HEK293 (cell line): Measurements from ENCODE around the gene KCNK1.

Experiments used
- CTCF ChIA-PET: fragments of 350-600 bp; formaldehyde crosslinking; extraction: SDS; loops from one replicate; lab custom pipeline; 2021; ENCODE audit warnings: antibody characterized with exemption; lab: Yijun Ruan, JAX
- POLR2A ChIA-PET: fragments of 300-600 bp; formaldehyde crosslinking; extraction: SDS; loops from one replicate; lab custom pipeline; 2020; ENCODE audit warnings: antibody characterized with exemption, inconsistent platforms; lab: Yijun Ruan, JAX
- H3K27ac ChIP-seq: fragments of 200-500 bp; sonication (Bioruptor generic); 2 replicates; pipeline ENCODE4 v1.5.1; 2014; ENCODE audit warnings: low read depth, low read length, control low read depth, inconsistent platforms; ENCODE audit errors: extremely low read depth
- H3K36me3 ChIP-seq, 2 experiments: fragments of 200-500 bp in 1 of 2; sonication (Bioruptor generic) in 1 of 2; 1 replicate in 1 of 2; 2 replicates in 1 of 2; pipeline ENCODE4 v1.5.1; 2014 to 2017; ENCODE audit warnings: inconsistent platforms in 2 of 2, low read length in 2 of 2; ENCODE audit not compliant: control insufficient read depth in 2 of 2, insufficient read depth in 1 of 2
- H3K4me1 ChIP-seq: fragments of 200-500 bp; sonication (Bioruptor generic); 2 replicates; pipeline ENCODE4 v1.5.1; 2014; ENCODE audit warnings: mild to moderate bottlenecking, low read length, inconsistent platforms; ENCODE audit not compliant: control insufficient read depth, insufficient read depth
- H3K4me3 ChIP-seq: 2 replicates; pipeline ENCODE4 v1.5.1; 2011; ENCODE audit warnings: low read depth, mild to moderate bottlenecking, control low read depth, low read length, moderate library complexity
- H3K9me3 ChIP-seq: fragments of 200-500 bp; sonication (Bioruptor generic); 2 replicates; pipeline ENCODE4 v1.5.1; 2014; ENCODE audit warnings: low read depth, low read length, inconsistent platforms; ENCODE audit not compliant: control insufficient read depth, insufficient read depth
- GLI4 ChIP-seq: fragments of 450-650 bp; formaldehyde crosslinking; IDR thresholded peaks from 2 replicates; pipeline ENCODE4 v1.5.1; 2016; ENCODE audit warnings: missing biosample characterization, missing genetic modification characterization
- KLF10 ChIP-seq: fragments of 450-650 bp; IDR thresholded peaks from 2 replicates; pipeline ENCODE4 v1.5.1; 2018; ENCODE audit warnings: missing biosample characterization, mild to moderate bottlenecking, missing genetic modification characterization
- KLF9 ChIP-seq: fragments of 450-650 bp; formaldehyde crosslinking; IDR thresholded peaks from 2 replicates; pipeline ENCODE4 v1.5.1; 2016; ENCODE audit warnings: missing biosample characterization, missing genetic modification characterization, low read depth
- SETDB1 ChIP-seq: IDR thresholded peaks from one replicate; pipeline ENCODE4 v1.6.1; 2017; ENCODE audit warnings: mild to moderate bottlenecking, low read length, moderate library complexity, mixed read lengths; ENCODE audit not compliant: insufficient read length
- ZBTB8A ChIP-seq: fragments of 450-650 bp; formaldehyde crosslinking; IDR thresholded peaks from 2 replicates; pipeline ENCODE4 v1.5.1; 2016; ENCODE audit warnings: missing biosample characterization, missing genetic modification characterization
- ZFP41 ChIP-seq: fragments of 450-650 bp; formaldehyde crosslinking; IDR thresholded peaks from 2 replicates; pipeline ENCODE4 v1.5.1; 2016; ENCODE audit warnings: missing biosample characterization, missing genetic modification characterization, borderline replicate concordance
- ZNF114 ChIP-seq: fragments of 450-650 bp; formaldehyde crosslinking; IDR thresholded peaks from 2 replicates; pipeline ENCODE4 v1.5.0; 2017; ENCODE audit warnings: missing biosample characterization, missing genetic modification characterization
- ZNF2 ChIP-seq: fragments of 450-650 bp; formaldehyde crosslinking; IDR thresholded peaks from 2 replicates; pipeline ENCODE4 v1.5.1; 2016; ENCODE audit warnings: missing biosample characterization, missing genetic modification characterization
- ZNF501 ChIP-seq: fragments of 450-650 bp; formaldehyde crosslinking; IDR thresholded peaks from 2 replicates; pipeline ENCODE4 v1.5.1; 2016; ENCODE audit warnings: missing biosample characterization, missing genetic modification characterization
- ZNF596 ChIP-seq: fragments of 450-650 bp; IDR thresholded peaks from 2 replicates; pipeline ENCODE4 v1.5.0; 2018; ENCODE audit warnings: missing biosample characterization, mild to moderate bottlenecking, missing genetic modification characterization, moderate library complexity
- ZNF621 ChIP-seq: fragments of 450-650 bp; formaldehyde crosslinking; IDR thresholded peaks from 2 replicates; pipeline ENCODE4 v1.5.1; 2017; ENCODE audit warnings: missing biosample characterization, missing genetic modification characterization
- ZNF768 ChIP-seq: fragments of 450-650 bp; formaldehyde crosslinking; IDR thresholded peaks from 2 replicates; pipeline ENCODE4 v1.5.1; 2018; ENCODE audit warnings: missing biosample characterization, mild to moderate bottlenecking, missing genetic modification characterization
- ZNF792 ChIP-seq: fragments of 450-650 bp; formaldehyde crosslinking; IDR thresholded peaks from 2 replicates; pipeline ENCODE4 v1.5.1; 2016; ENCODE audit warnings: missing biosample characterization, missing genetic modification characterization
- TF ChIP-seq, protein P1 (sequence below): fragments of 450-650 bp; formaldehyde crosslinking; optimal IDR thresholded peaks from 2 replicates; pipeline ENCODE3; 2016; ENCODE audit warnings: missing biosample characterization, mild to moderate bottlenecking, missing genetic modification characterization
- TF ChIP-seq, protein P2 (sequence below): fragments of 450-650 bp; formaldehyde crosslinking; IDR thresholded peaks from 2 replicates; pipeline ENCODE4 v1.5.1; 2016; ENCODE audit warnings: missing biosample characterization, missing genetic modification characterization
- TF ChIP-seq, protein P3 (sequence below): fragments of 450-650 bp; formaldehyde crosslinking; IDR thresholded peaks from 2 replicates; pipeline ENCODE4 v1.5.1; 2016; ENCODE audit warnings: missing biosample characterization, missing genetic modification characterization
- TF ChIP-seq, protein P4 (sequence below): fragments of 450-650 bp; formaldehyde crosslinking; IDR thresholded peaks from 2 replicates; pipeline ENCODE4 v1.5.1; 2016; ENCODE audit warnings: missing biosample characterization, missing genetic modification characterization
- TF ChIP-seq, protein P5 (sequence below): fragments of 450-650 bp; formaldehyde crosslinking; IDR thresholded peaks from 2 replicates; pipeline ENCODE4 v1.5.0; 2017; ENCODE audit warnings: missing biosample characterization, missing genetic modification characterization, borderline replicate concordance

The KCNK1 gene

DNA sequence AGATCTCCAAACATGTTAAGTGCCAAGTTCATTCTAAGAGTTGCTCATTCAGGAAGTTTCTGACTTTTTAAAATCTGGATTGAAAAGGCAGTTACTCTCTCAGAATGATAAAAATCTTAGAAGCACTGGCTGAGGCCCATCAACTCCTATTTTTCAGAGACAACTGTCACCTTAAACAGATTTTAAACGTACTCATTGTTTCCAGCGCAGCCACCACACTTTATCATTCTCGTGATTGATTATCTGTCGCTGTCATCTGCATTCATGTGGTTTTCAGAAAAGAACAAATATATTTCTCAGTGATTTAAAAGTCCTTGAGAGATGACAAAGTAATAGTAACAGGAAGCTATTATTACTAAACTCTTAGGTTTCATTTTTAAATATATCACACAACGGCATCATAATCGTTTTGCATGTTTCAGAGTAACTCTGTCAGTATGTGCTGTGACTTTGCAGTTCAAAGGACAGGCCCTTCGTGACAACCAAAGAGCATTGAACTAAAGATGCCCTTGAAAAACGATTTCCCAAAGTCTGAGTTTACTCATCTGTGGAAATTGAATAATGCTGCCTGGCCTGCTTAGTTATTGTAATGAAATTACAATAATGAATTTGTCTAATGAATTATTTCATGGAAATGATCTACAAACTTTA is 14.9 kb upstream of the KCNK1 start:
- no peaks in the 10 kb centered on the region for H3K36me3 ChIP-seq
- no peaks in the 10 kb centered on the region for H3K4me1 ChIP-seq
- ChIA-PET CTCF (interaction anchor here (1.2 kb wide), 1 partner anchor 12 kb away, joined by 3 read pairs; no protein-coding TSS in a partner anchor), POLR2A (no interaction called here)
- TF ChIP-seq ZBTB8A: no peak
- TF ChIP-seq ZFP41 (tag by site-specific recombination): no peak
- TF ChIP-seq, protein P1, sequence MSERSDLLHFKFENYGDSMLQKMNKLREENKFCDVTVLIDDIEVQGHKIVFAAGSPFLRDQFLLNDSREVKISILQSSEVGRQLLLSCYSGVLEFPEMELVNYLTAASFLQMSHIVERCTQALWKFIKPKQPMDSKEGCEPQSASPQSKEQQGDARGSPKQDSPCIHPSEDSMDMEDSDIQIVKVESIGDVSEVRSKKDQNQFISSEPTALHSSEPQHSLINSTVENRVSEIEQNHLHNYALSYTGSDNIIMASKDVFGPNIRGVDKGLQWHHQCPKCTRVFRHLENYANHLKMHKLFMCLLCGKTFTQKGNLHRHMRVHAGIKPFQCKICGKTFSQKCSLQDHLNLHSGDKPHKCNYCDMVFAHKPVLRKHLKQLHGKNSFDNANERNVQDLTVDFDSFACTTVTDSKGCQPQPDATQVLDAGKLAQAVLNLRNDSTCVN (tag by site-specific recombination): no peak
- TF ChIP-seq, protein P2, sequence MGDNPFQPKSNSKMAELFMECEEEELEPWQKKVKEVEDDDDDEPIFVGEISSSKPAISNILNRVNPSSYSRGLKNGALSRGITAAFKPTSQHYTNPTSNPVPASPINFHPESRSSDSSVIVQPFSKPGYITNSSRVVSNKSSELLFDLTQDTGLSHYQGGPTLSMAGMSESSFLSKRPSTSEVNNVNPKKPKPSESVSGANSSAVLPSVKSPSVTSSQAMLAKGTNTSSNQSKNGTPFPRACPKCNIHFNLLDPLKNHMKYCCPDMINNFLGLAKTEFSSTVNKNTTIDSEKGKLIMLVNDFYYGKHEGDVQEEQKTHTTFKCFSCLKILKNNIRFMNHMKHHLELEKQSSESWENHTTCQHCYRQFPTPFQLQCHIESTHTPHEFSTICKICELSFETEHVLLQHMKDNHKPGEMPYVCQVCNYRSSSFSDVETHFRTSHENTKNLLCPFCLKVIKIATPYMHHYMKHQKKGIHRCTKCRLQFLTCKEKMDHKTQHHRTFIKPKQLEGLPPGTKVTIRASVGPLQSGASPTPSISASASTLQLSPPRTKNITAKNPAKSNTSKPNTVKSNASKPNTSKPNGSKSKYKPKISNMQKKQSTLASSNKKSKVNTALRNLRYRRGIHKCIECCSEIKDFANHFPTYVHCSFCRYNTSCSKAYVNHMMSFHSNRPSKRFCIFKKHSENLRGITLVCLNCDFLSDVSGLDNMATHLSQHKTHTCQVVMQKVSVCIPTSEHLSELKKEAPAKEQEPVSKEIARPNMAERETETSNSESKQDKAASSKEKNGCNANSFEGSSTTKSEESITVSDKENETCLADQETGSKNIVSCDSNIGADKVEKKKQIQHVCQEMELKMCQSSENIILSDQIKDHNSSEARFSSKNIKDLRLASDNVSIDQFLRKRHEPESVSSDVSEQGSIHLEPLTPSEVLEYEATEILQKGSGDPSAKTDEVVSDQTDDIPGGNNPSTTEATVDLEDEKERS: no peak
- TF ChIP-seq, protein P3, sequence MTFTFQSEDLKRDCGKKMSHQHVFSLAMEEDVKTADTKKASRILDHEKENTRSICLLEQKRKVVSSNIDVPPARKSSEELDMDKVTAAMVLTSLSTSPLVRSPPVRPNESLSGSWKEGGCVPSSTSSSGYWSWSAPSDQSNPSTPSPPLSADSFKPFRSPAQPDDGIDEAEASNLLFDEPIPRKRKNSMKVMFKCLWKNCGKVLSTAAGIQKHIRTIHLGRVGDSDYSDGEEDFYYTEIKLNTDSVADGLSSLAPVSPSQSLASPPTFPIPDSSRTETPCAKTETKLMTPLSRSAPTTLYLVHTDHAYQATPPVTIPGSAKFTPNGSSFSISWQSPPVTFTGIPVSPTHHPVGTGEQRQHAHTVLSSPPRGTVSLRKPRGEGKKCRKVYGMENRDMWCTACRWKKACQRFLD (tag by site-specific recombination): no peak
- no peak for TF ChIP-seq GLI4
- TF ChIP-seq SETDB1: no peak
- no peak for TF ChIP-seq ZNF501 (tag by site-specific recombination)
- no peak overlapping the region for H3K4me3 ChIP-seq
- H3K27ac ChIP-seq: no peak overlapping the region
- H3K9me3 ChIP-seq: no peaks in the 10 kb centered on the region

DNA sequence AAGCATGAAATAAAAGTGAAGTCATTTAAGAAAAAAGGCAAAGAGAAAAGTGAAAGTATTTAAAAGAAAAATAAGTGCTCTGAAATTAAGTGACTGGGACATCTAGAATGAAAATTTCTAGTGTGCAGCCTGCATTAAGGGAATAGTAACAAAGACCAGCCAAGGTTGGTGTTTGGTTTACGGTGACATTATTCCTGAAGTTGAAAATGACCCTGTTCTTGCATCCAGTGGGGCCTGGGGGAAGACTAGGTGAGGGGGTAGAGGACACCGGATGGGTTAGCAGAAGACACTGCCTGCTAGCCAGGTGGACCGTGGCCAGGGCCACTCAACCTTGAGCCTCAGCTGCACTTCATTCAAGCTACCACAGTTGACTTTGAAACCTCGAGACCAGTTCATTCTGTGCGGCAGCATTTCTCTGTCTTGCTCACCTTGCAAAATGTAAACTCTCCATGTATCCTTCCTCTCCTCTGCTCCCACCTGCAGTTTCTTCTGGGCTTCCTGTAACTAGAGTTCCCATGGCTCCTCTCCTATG is 14.3 kb upstream of the KCNK1 start:
- ChIA-PET POLR2A (no interaction called here), CTCF (interaction anchor here (0.5 kb wide), 1 partner anchor 934 kb away, joined by 3 read pairs; no protein-coding TSS in a partner anchor)
- H3K27ac ChIP-seq: no peak overlapping the region

More for the DNA sequence above, 14.3 kb upstream of the KCNK1 start:
- H3K9me3 ChIP-seq: no peaks in the 10 kb centered on the region
- H3K36me3 ChIP-seq: no peaks in the 10 kb centered on the region
- TF ChIP-seq, protein P4, sequence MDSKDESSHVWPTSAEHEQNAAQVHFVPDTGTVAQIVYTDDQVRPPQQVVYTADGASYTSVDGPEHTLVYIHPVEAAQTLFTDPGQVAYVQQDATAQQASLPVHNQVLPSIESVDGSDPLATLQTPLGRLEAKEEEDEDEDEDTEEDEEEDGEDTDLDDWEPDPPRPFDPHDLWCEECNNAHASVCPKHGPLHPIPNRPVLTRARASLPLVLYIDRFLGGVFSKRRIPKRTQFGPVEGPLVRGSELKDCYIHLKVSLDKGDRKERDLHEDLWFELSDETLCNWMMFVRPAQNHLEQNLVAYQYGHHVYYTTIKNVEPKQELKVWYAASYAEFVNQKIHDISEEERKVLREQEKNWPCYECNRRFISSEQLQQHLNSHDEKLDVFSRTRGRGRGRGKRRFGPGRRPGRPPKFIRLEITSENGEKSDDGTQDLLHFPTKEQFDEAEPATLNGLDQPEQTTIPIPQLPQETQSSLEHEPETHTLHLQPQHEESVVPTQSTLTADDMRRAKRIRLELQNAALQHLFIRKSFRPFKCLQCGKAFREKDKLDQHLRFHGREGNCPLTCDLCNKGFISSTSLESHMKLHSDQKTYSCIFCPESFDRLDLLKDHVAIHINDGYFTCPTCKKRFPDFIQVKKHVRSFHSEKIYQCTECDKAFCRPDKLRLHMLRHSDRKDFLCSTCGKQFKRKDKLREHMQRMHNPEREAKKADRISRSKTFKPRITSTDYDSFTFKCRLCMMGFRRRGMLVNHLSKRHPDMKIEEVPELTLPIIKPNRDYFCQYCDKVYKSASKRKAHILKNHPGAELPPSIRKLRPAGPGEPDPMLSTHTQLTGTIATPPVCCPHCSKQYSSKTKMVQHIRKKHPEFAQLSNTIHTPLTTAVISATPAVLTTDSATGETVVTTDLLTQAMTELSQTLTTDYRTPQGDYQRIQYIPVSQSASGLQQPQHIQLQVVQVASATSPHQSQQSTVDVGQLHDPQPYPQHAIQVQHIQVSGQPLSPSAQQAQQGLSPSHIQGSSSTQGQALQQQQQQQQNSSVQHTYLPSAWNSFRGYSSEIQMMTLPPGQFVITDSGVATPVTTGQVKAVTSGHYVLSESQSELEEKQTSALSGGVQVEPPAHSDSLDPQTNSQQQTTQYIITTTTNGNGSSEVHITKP (tag by site-specific recombination): no peak
- TF ChIP-seq ZNF114 (tag by site-specific recombination) (no peak), GLI4 (no peak), SETDB1 (no peak), KLF10 (tag by site-specific recombination) (no peak), ZNF792 (tag by site-specific recombination) (no peak), ZNF621 (no peak), ZNF596 (no peak), ZNF2 (tag by site-specific recombination) (no peak), ZNF768 (no peak), KLF9 (tag by site-specific recombination) (no peak)
- TF ChIP-seq, protein P5, sequence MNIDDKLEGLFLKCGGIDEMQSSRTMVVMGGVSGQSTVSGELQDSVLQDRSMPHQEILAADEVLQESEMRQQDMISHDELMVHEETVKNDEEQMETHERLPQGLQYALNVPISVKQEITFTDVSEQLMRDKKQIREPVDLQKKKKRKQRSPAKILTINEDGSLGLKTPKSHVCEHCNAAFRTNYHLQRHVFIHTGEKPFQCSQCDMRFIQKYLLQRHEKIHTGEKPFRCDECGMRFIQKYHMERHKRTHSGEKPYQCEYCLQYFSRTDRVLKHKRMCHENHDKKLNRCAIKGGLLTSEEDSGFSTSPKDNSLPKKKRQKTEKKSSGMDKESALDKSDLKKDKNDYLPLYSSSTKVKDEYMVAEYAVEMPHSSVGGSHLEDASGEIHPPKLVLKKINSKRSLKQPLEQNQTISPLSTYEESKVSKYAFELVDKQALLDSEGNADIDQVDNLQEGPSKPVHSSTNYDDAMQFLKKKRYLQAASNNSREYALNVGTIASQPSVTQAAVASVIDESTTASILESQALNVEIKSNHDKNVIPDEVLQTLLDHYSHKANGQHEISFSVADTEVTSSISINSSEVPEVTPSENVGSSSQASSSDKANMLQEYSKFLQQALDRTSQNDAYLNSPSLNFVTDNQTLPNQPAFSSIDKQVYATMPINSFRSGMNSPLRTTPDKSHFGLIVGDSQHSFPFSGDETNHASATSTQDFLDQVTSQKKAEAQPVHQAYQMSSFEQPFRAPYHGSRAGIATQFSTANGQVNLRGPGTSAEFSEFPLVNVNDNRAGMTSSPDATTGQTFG (tag by site-specific recombination): no peak
- H3K4me1 ChIP-seq: no peaks in the 10 kb centered on the region
- no peak overlapping the region for H3K4me3 ChIP-seq
